Neuron (in vitro differentiated cells): Measurements from ENCODE around the gene MICOS13.
A peak's percentile ranks its signal among the peaks of the same experiment; 100 is the strongest.

Source experiments
- H2AFZ ChIP-seq: one replicate; pipeline ENCODE4 v1.6.1; 2013; ENCODE audit warnings: low read depth, mild to moderate bottlenecking, inconsistent platforms, low read length, moderate library complexity
- H3K27me3 ChIP-seq: one replicate; pipeline ENCODE4 v1.6.1; 2013; ENCODE audit warnings: low read length; ENCODE audit not compliant: insufficient read depth
- H3K36me3 ChIP-seq: one replicate; pipeline ENCODE4 v1.6.1; 2013; ENCODE audit warnings: low read length; ENCODE audit not compliant: insufficient read depth
- H3K4me1 ChIP-seq: one replicate; pipeline ENCODE4 v1.6.1; 2013; ENCODE audit warnings: low read length; ENCODE audit not compliant: insufficient read depth
- H3K4me3 ChIP-seq: 2 replicates; pipeline ENCODE4 v1.5.1; 2013; ENCODE audit warnings: mild to moderate bottlenecking, low read length, moderate library complexity
- H3K9me3 ChIP-seq: one replicate; pipeline ENCODE4 v1.6.1; 2013; ENCODE audit warnings: low read length

The MICOS13 gene

GRCh38 chr19:5686647-5687359 is 6.5 kb upstream of the MICOS13 start:
- Histone ChIP-seq H3K36me3 (peaks cover 10% of the 10 kb centered on the region), H3K9me3 (no peaks in the 10 kb centered on the region), H3K27me3 (no peaks in the 10 kb centered on the region), H2AFZ (no peak overlapping the region), H3K4me3 (peak overlapping the region; percentile 39), H3K4me1 (peaks cover 14% of the 10 kb centered on the region)

- Histone ChIP-seq H3K27me3 (no peaks in the 10 kb centered on the region), H2AFZ (no peak overlapping the region), H3K4me1 (peaks cover 13% of the 10 kb centered on the region), H3K9me3 (no peaks in the 10 kb centered on the region), H3K36me3 (peaks cover 5% of the 10 kb centered on the region), H3K4me3 (no peak overlapping the region)
These were observed 6.0 kb upstream of the MICOS13 start for GRCh38 chr19:5686326-5686646.

- Histone ChIP-seq H3K27me3 (no peaks in the 10 kb centered on the region), H3K36me3 (peaks cover 2% of the 10 kb centered on the region), H3K4me3 (no peak overlapping the region), H3K4me1 (peaks cover 11% of the 10 kb centered on the region), H3K9me3 (no peaks in the 10 kb centered on the region), H2AFZ (no peak overlapping the region)
These were observed 4.5 kb upstream of the MICOS13 start for GRCh38 chr19:5684694-5685430.

GRCh38 chr19:5683177-5683886 is 3.0 kb upstream of the MICOS13 start:
- Histone ChIP-seq H3K27me3 (no peaks in the 10 kb centered on the region), H2AFZ (no peak overlapping the region)

GRCh38 chr19:5682107-5682482 is 1.8 kb upstream of the MICOS13 start:
- Histone ChIP-seq H3K4me3 (peak overlapping the region; percentile 70), H3K27me3 (no peaks in the 10 kb centered on the region), H3K4me1 (peaks cover 18% of the 10 kb centered on the region), H2AFZ (no peak overlapping the region), H3K9me3 (no peaks in the 10 kb centered on the region), H3K36me3 (peaks cover 7% of the 10 kb centered on the region)

More at GRCh38 chr19:5683177-5683886, 3.0 kb upstream of the MICOS13 start:
- Histone ChIP-seq H3K9me3 (no peaks in the 10 kb centered on the region), H3K4me1 (peaks cover 18% of the 10 kb centered on the region), H3K36me3 (peaks cover 2% of the 10 kb centered on the region), H3K4me3 (no peak overlapping the region)

GRCh38 chr19:5681391-5682106 is 1.2 kb upstream of the MICOS13 start:
- H3K4me1 ChIP-seq, result peaks cover 18% of the 10 kb centered on the region
- peaks cover 7% of the 10 kb centered on the region for H3K36me3 ChIP-seq
- H3K4me3 ChIP-seq, result peak overlapping the region; percentile 70
- H2AFZ ChIP-seq, result no peak overlapping the region
- H3K9me3 ChIP-seq, result no peaks in the 10 kb centered on the region
- no peaks in the 10 kb centered on the region for H3K27me3 ChIP-seq

GRCh38 chr19:5680084-5680436 is 256 bp downstream of the MICOS13 start:
- H3K4me3 ChIP-seq, result peak overlapping the region; percentile 70
- peaks cover 9% of the 10 kb centered on the region for H3K36me3 ChIP-seq
- H3K9me3 ChIP-seq, result no peaks in the 10 kb centered on the region

GRCh38 chr19:5679289-5680083 is 830 bp downstream of the MICOS13 start:
- no peaks in the 10 kb centered on the region for H3K27me3 ChIP-seq
- H3K9me3 ChIP-seq, result no peaks in the 10 kb centered on the region
- peaks cover 10% of the 10 kb centered on the region for H3K36me3 ChIP-seq
- peak overlapping the region; percentile 70 for H3K4me3 ChIP-seq
- peaks cover 18% of the 10 kb centered on the region for H3K4me1 ChIP-seq
- H2AFZ ChIP-seq, result no peak overlapping the region

More at GRCh38 chr19:5680084-5680436, 256 bp downstream of the MICOS13 start:
- Histone ChIP-seq H2AFZ (no peak overlapping the region), H3K4me1 (peaks cover 18% of the 10 kb centered on the region), H3K27me3 (no peaks in the 10 kb centered on the region)

GRCh38 chr19:5678071-5678718 is 2.1 kb downstream of the MICOS13 start:
- H3K36me3 ChIP-seq, result peaks cover 8% of the 10 kb centered on the region

GRCh38 chr19:5677580-5677979 is 2.7 kb downstream of the MICOS13 start:
- Histone ChIP-seq H3K9me3 (no peaks in the 10 kb centered on the region), H3K36me3 (peaks cover 8% of the 10 kb centered on the region), H2AFZ (no peak overlapping the region), H3K27me3 (no peaks in the 10 kb centered on the region), H3K4me3 (no peak overlapping the region), H3K4me1 (peaks cover 18% of the 10 kb centered on the region)

More at GRCh38 chr19:5678071-5678718, 2.1 kb downstream of the MICOS13 start:
- Histone ChIP-seq H3K4me1 (peaks cover 18% of the 10 kb centered on the region), H2AFZ (no peak overlapping the region), H3K4me3 (no peak overlapping the region), H3K27me3 (no peaks in the 10 kb centered on the region), H3K9me3 (no peaks in the 10 kb centered on the region)

GRCh38 chr19:5677136-5677535 is 3.2 kb downstream of the MICOS13 start:
- Histone ChIP-seq H2AFZ (no peak overlapping the region), H3K4me1 (peaks cover 15% of the 10 kb centered on the region), H3K27me3 (no peaks in the 10 kb centered on the region), H3K9me3 (no peaks in the 10 kb centered on the region), H3K36me3 (peaks cover 8% of the 10 kb centered on the region), H3K4me3 (no peak overlapping the region)

- Histone ChIP-seq H3K27me3 (no peaks in the 10 kb centered on the region), H3K4me3 (no peak overlapping the region), H3K9me3 (no peaks in the 10 kb centered on the region), H2AFZ (no peak overlapping the region), H3K36me3 (peaks cover 12% of the 10 kb centered on the region), H3K4me1 (peaks cover 11% of the 10 kb centered on the region)
These were observed 3.6 kb downstream of the MICOS13 start for GRCh38 chr19:5676772-5677105.
